CD4-positive, alpha-beta memory T cell (primary cell): ENCODE data around the gene UBASH3B. TPM values are rescaled to one million over a fixed set of nuclear protein-coding genes. Genes with fewer than 3 reads are reported as not detected.

ENCODE experiments used
- CTCF ChIA-PET: fragments of 350-600 bp; sonication (Branson Sonifier 250); formaldehyde crosslinking; loops from one replicate; lab custom pipeline; 2021; ENCODE audit warnings: inconsistent platforms; ENCODE audit not compliant: partially characterized antibody; lab: Charles Lee
- POLR2A ChIA-PET: fragments of 350-600 bp; sonication (Branson Sonifier 250); formaldehyde crosslinking; loops from one replicate; lab custom pipeline; 2021; ENCODE audit not compliant: partially characterized antibody; lab: Charles Lee
- DNase-seq, 5 donors: peaks; one replicate each; pipeline versions ENCODE4 v3.0.0 to v3.0.0-alpha.2; 2020 to 2022; ENCODE audit warnings: mixed read lengths in 1 of 5
- H3K27ac ChIP-seq: one replicate; pipeline ENCODE4 v1.7.0; 2013; ENCODE audit warnings: low read depth, low read length
- H3K27me3 ChIP-seq: 2 replicates; pipeline ENCODE4 v1.7.0; 2013; ENCODE audit warnings: mild to moderate bottlenecking, low read length, moderate library complexity; ENCODE audit not compliant: insufficient read depth
- H3K36me3 ChIP-seq: 2 replicates; pipeline ENCODE4 v1.7.0; 2013; ENCODE audit warnings: mild to moderate bottlenecking, low read length, moderate library complexity; ENCODE audit not compliant: insufficient read depth
- H3K4me1 ChIP-seq: 2 replicates; pipeline ENCODE4 v1.7.0; 2013; ENCODE audit warnings: mild to moderate bottlenecking, low read length, moderate library complexity; ENCODE audit not compliant: insufficient read depth
- H3K4me3 ChIP-seq, 2 donors: one replicate each; pipeline ENCODE4 v1.7.0; 2013; ENCODE audit warnings: low read length in 2 of 2, mild to moderate bottlenecking in 1 of 2
- H3K9me3 ChIP-seq, 2 donors: one replicate each; pipeline ENCODE4 v1.7.0; 2013; ENCODE audit warnings: low read length in 2 of 2, control low read depth in 1 of 2; ENCODE audit not compliant: control insufficient read depth in 1 of 2
- H3K27ac Mint-ChIP-seq, 7 donors: one replicate each; pipeline ENCODE4 v1.8.0; 2020 to 2021; ENCODE audit warnings: mixed read lengths in 7 of 7, mild to moderate bottlenecking in 6 of 7, inconsistent platforms in 3 of 7, moderate library complexity in 3 of 7
- H3K27me3 Mint-ChIP-seq, 2 donors: one replicate each; pipeline ENCODE4 v1.8.0; 2020 to 2021; ENCODE audit warnings: mixed read lengths in 2 of 2
- H3K36me3 Mint-ChIP-seq, 2 donors: one replicate each; pipeline ENCODE4 v1.8.0; 2020 to 2021; ENCODE audit warnings: mixed read lengths in 2 of 2, inconsistent platforms in 1 of 2, mild to moderate bottlenecking in 1 of 2
- H3K4me1 Mint-ChIP-seq, 4 donors: one replicate each; pipeline ENCODE4 v1.8.0; 2020 to 2021; ENCODE audit warnings: mixed read lengths in 4 of 4, mild to moderate bottlenecking in 1 of 4
- H3K4me3 Mint-ChIP-seq, 8 donors: one replicate each; pipeline ENCODE4 v1.8.0; 2020 to 2021; ENCODE audit warnings: mixed read lengths in 8 of 8, mild to moderate bottlenecking in 7 of 8, moderate library complexity in 6 of 8, inconsistent platforms in 3 of 8
- H3K9me3 Mint-ChIP-seq, 8 donors: one replicate each; pipeline ENCODE4 v1.8.0; 2020 to 2021; ENCODE audit warnings: mixed read lengths in 8 of 8, mild to moderate bottlenecking in 5 of 8, inconsistent platforms in 3 of 8, moderate library complexity in 1 of 8
- intact Hi-C: fragments of 100-400 bp; cut with micrococcal nuclease; formaldehyde crosslinking; loops from one replicate; pipeline ENCODE4 v1.15.1; 2023
- polyA plus RNA-seq, 2 donors: library from polyadenylated mRNA; unstranded; fragments of 300-500 nt; fragmentation: Illumina TruSeq; gene quantifications; one replicate each; pipeline ENCODE4 v1.2.3, GENCODE V29; 2021
- total RNA-seq, 2 experiments: library from RNA; stranded (reverse); gene quantifications; one replicate each; pipeline ENCODE4 v1.2.3, GENCODE V29; 2021

UBASH3B gene
- total and polyA plus RNA-seq, 4 experiments from 2014 or later: 6.7 to 30.9 (median 20.2) TPM

DNA sequence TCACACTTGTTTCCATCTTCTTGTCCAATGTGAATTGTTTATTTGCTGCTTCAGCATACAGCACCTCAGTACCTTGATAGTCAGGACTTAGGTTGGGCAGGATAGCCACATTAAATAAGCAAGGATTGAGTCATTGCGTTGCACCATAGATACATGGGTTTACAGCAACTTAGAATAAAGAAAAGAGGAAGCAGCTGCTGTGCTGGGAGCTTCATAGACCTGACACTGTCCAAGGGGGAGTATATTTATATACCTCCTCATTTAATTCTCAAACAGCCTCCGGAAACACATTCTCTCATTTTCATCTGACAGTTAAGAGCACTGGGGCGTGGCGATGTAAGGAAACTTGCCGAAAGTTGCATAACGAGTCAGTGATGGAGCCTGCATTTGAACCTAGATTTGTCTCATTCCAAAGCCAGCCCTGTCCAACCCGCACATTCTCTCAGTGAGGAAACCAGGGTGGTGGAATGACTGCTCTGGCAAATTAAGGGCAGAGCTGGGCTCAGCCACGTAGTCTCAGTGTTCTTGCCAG is 42.2 kb downstream of the UBASH3B start:
- ChIA-PET CTCF (interaction anchor here (0.5 to 7.1 kb wide), 14 partner anchors 10 to 390 kb away, joined by 3 to 86 read pairs (median 6); partner anchors contain the start of gene UBASH3B), POLR2A (interaction anchor here (0.6 to 8.7 kb wide), 21 partner anchors 9 to 69 kb away, joined by 3 to 131 read pairs (median 10); partner anchors contain the start of gene UBASH3B)
- Histone ChIP-seq H3K27me3 (no peaks in the 10 kb centered on the region), H3K9me3 (no peaks in the 10 kb centered on the region), H3K4me3 (peak overlapping the region in 1 of 2 donors; percentile 39), H3K36me3 (no peaks in the 10 kb centered on the region), H3K27ac (peak overlapping the region; percentile 64), H3K4me1 (peaks cover 89% of the 10 kb centered on the region)
- intact Hi-C loops: loop anchor here (1.0 to 2.0 kb wide), 4 partner anchors 23 to 57 kb away; no protein-coding TSS in a partner anchor
- no peaks in the 10 kb centered on the region for H3K27me3 Mint-ChIP-seq
- peaks cover 4 to 19% of the 10 kb centered on the region in 2 donors for H3K36me3 Mint-ChIP-seq
- H3K4me3 Mint-ChIP-seq: peak overlapping the region; percentile 42 to 87 (median 76)
- H3K9me3 Mint-ChIP-seq: no peaks in the 10 kb centered on the region
- peak overlapping the region; percentile 81 to 96 (median 93) for H3K27ac Mint-ChIP-seq
- H3K4me1 Mint-ChIP-seq: peaks cover 66 to 93% (median 81%) of the 10 kb centered on the region in 4 donors
- peak; percentile 36 to 72 (median 53) for DNase-seq

DNA sequence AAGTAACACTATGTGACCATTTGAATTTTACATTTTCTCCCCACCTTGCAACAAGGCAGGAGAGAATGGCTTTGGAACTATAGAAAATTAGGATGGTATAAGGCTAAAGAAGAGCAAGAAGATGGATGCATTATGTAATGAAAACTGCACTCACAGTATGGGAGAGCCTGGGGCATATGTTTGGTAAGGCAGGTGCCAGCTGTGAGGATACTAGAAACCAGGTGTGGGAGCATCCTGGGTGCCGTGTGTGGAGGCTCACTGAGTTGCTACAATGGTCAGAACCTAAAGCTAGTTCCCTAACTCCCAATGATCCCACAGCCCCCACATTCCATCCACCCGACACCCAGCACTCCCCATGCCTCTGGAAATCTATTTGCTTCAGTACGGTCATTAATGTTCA is 42.9 kb downstream of the UBASH3B start:
- peak overlapping the region; percentile 42 to 87 (median 76) for H3K4me3 Mint-ChIP-seq
- H3K27me3 Mint-ChIP-seq: no peaks in the 10 kb centered on the region
- Histone ChIP-seq H3K9me3 (no peaks in the 10 kb centered on the region), H3K4me1 (peaks cover 82% of the 10 kb centered on the region), H3K27me3 (no peaks in the 10 kb centered on the region), H3K4me3 (peak overlapping the region in 1 of 2 donors; percentile 39), H3K27ac (peak overlapping the region; percentile 64), H3K36me3 (no peaks in the 10 kb centered on the region)
- peak overlapping the region; percentile 81 to 96 (median 93) for H3K27ac Mint-ChIP-seq
- no peak for DNase-seq
- CTCF ChIA-PET: interaction anchor here (6.6 to 7.1 kb wide), 2 partner anchors 41 to 56 kb away, joined by 69 to 86 read pairs; partner anchors contain the start of gene UBASH3B
- POLR2A ChIA-PET: interaction anchor here (0.8 to 8.7 kb wide), 9 partner anchors 11 to 57 kb away, joined by 3 to 131 read pairs (median 42); partner anchors contain the start of gene UBASH3B
- peaks cover 2 to 15% of the 10 kb centered on the region in 2 donors for H3K36me3 Mint-ChIP-seq
- intact Hi-C loops: no loop called here
- H3K4me1 Mint-ChIP-seq: peaks cover 63 to 89% (median 76%) of the 10 kb centered on the region in 4 donors
- H3K9me3 Mint-ChIP-seq: no peaks in the 10 kb centered on the region

DNA sequence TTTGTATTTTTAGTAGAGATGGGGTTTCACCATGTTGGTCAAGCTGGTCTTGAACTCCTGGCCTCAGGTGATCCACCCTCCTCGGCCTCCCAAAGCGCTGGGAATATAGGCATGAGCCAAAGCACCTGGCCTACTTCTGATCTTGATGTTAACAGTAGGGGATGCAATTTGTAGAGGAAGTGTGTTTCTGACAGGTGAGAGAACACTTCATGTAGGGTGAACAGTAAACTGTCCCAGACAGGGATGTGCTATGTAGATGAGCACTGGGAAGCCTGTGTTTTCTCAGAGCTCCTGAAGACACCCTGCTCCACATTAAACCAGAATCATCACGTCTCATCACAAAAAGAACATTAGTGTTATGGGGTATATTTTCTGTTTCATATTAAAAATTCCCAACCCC is 45.1 kb downstream of the UBASH3B start:
- CTCF ChIA-PET: interaction anchor here (0.5 to 7.1 kb wide), 7 partner anchors 8 to 54 kb away, joined by 3 to 86 read pairs (median 5); partner anchors contain the start of gene UBASH3B
- Histone ChIP-seq H3K27me3 (no peaks in the 10 kb centered on the region), H3K4me3 (no peak overlapping the region), H3K36me3 (no peaks in the 10 kb centered on the region), H3K27ac (no peak overlapping the region), H3K4me1 (peaks cover 68% of the 10 kb centered on the region), H3K9me3 (no peaks in the 10 kb centered on the region)
- intact Hi-C loops: no loop called here
- peaks cover 7 to 19% of the 10 kb centered on the region in 2 donors for H3K36me3 Mint-ChIP-seq
- H3K27me3 Mint-ChIP-seq: no peaks in the 10 kb centered on the region
- H3K4me3 Mint-ChIP-seq: peak overlapping the region in 3 of 8 donors; percentile 17 to 53 (median 30)
- H3K4me1 Mint-ChIP-seq: peaks cover 58 to 82% (median 73%) of the 10 kb centered on the region in 4 donors
- peaks cover 0 to 3% (median 0%) of the 10 kb centered on the region in 8 donors for H3K9me3 Mint-ChIP-seq
- peak overlapping the region; percentile 52 to 93 (median 75) for H3K27ac Mint-ChIP-seq
- no peak for DNase-seq
- POLR2A ChIA-PET: interaction anchor here (1.2 to 8.7 kb wide), 6 partner anchors 8 to 45 kb away, joined by 3 to 131 read pairs (median 48); partner anchors contain the start of gene UBASH3B

DNA sequence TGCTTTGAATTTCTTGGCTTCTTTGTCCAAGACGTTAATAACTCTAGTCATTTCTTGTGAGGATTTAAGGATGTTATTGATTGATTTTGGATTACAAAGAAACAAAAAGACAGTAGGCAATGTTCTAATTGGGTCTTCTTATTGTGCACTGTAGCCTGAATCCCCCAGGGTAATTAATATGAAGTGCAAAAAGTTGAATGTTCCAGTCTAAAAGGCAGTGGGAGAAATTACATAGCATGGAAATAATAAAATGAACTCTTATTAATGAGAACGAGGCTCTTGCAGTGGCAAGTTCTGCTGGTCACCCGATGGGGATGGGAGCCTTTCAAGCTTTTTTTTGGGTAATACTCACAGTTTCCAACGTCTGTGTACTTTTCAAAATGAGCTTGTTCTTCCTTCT is 45.6 kb downstream of the UBASH3B start:
- POLR2A ChIA-PET: interaction anchor here (1.2 to 8.7 kb wide), 4 partner anchors 8 to 45 kb away, joined by 3 to 131 read pairs (median 25); no protein-coding TSS in a partner anchor
- CTCF ChIA-PET: interaction anchor here (0.5 to 1.9 kb wide), 3 partner anchors 19 to 45 kb away, joined by 3 to 7 read pairs (median 3); partner anchors contain the start of gene UBASH3B
- no peaks in the 10 kb centered on the region for H3K36me3 ChIP-seq
- H3K27ac ChIP-seq: no peak overlapping the region
- H3K4me3 ChIP-seq: no peak overlapping the region
- Mint-ChIP-seq H3K27me3 (no peaks in the 10 kb centered on the region), H3K27ac (peak overlapping the region; percentile 29 to 93 (median 72)), H3K36me3 (peaks cover 7 to 19% of the 10 kb centered on the region in 2 donors), H3K4me1 (peaks cover 58 to 79% (median 70%) of the 10 kb centered on the region in 4 donors), H3K4me3 (peak overlapping the region in 2 of 8 donors; percentile 6 to 53), H3K9me3 (peaks cover 0 to 3% (median 0%) of the 10 kb centered on the region in 8 donors)
- no peaks in the 10 kb centered on the region for H3K27me3 ChIP-seq
- no peak for DNase-seq
- intact Hi-C loops: no loop called here
- H3K4me1 ChIP-seq: peaks cover 63% of the 10 kb centered on the region
- H3K9me3 ChIP-seq: no peaks in the 10 kb centered on the region

DNA sequence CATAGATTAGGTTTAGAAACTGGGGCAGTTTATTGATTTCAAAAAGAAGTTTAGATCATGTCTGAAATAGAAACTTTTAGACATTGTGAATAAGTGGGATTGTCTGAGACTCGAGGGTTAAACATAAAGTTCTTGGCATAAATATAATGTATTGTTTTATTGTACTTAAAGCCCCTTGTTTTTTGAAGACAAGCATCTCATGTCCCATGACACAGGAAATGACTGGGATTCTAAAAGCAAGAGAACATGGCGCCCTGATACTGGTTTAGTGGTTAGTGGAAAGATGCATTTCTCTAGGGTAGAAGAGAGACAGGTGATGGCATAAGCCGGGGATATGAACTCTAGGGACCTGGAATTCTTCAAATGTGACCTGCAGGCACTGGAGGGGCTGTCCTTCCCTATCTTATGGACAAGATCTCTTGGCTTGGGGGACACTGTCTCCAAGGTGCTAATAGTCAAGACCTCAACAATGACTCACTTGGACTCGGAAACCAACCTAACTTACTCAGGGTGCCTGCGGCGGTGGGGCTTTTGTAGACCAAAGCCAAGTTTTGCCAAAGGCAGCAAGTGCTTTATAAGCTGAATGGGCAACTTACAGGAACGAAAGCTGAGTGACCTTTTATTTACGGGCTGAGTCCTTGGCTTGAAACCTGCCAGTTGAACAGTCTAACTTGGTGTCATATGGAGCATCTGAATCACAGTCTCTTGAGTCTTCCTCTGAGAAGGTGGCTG is 48.2 kb downstream of the UBASH3B start:
- peaks cover 38% of the 10 kb centered on the region for H3K4me1 ChIP-seq
- no peak overlapping the region for H3K4me3 ChIP-seq
- no peaks in the 10 kb centered on the region for H3K27me3 ChIP-seq
- no peak overlapping the region for H3K27ac ChIP-seq
- no peaks in the 10 kb centered on the region for H3K36me3 ChIP-seq
- peaks cover 44 to 67% (median 55%) of the 10 kb centered on the region in 4 donors for H3K4me1 Mint-ChIP-seq
- ChIA-PET CTCF (no interaction called here), POLR2A (no interaction called here)
- no peak for DNase-seq
- H3K9me3 ChIP-seq: no peaks in the 10 kb centered on the region
- intact Hi-C loops: loop anchor here (2.0 kb wide), 1 partner anchor 53 kb away; no protein-coding TSS in a partner anchor
- no peaks in the 10 kb centered on the region for H3K27me3 Mint-ChIP-seq
- peaks cover 11 to 19% of the 10 kb centered on the region in 2 donors for H3K36me3 Mint-ChIP-seq
- peaks cover 0 to 3% (median 0%) of the 10 kb centered on the region in 8 donors for H3K9me3 Mint-ChIP-seq
- H3K27ac Mint-ChIP-seq: peak overlapping the region; percentile 9 to 83 (median 52)
- peak overlapping the region in 4 of 8 donors; percentile 33 to 74 (median 66) for H3K4me3 Mint-ChIP-seq

DNA sequence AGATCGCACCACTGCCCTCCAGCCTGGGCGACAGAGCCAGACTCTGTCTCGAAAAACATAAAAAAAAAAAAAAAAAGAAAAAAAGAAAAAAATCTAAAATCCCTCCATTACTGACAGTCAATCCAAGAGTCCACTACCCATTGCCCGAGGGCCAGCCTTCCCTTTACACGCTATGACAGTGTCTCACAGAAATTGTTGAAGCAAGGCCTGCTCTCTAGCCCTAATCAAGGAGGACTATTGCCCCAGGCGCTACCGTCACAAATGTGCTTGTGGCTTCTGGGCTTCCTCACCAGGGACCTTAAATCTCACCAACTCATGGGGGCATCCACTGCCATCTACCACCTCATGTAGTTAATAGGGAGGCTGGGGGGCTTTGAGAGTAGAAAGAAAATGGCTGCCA is 49.9 kb downstream of the UBASH3B start:
- Mint-ChIP-seq H3K4me3 (peak overlapping the region in 1 of 8 donors; percentile 38), H3K36me3 (peaks cover 11 to 19% of the 10 kb centered on the region in 2 donors), H3K27ac (peak overlapping the region in 1 of 7 donors; percentile 12), H3K27me3 (no peaks in the 10 kb centered on the region), H3K9me3 (peaks cover 0 to 3% (median 0%) of the 10 kb centered on the region in 8 donors), H3K4me1 (peaks cover 41 to 61% (median 49%) of the 10 kb centered on the region in 4 donors)
- no peaks in the 10 kb centered on the region for H3K9me3 ChIP-seq
- ChIA-PET POLR2A (no interaction called here), CTCF (interaction anchor here (1.0 to 1.5 kb wide), 4 partner anchors 11 to 50 kb away, joined by 3 to 5 read pairs (median 4); partner anchors contain the start of gene UBASH3B)
- peaks cover 22% of the 10 kb centered on the region for H3K4me1 ChIP-seq
- H3K36me3 ChIP-seq: no peaks in the 10 kb centered on the region
- intact Hi-C loops: loop anchor here (2.0 kb wide), 1 partner anchor 51 kb away; no protein-coding TSS in a partner anchor
- H3K4me3 ChIP-seq: no peak overlapping the region
- DNase-seq: no peak
- no peaks in the 10 kb centered on the region for H3K27me3 ChIP-seq
- no peak overlapping the region for H3K27ac ChIP-seq
